GM19193 (cell line): ENCODE measurements around the gene GRK5.

ENCODE experiments used
- POLR2A ChIP-seq: IDR thresholded peaks from 4 replicates; pipeline ENCODE4 v1.6.1; 2011; ENCODE audit not compliant: insufficient read depth, insufficient read length; ENCODE audit errors: extremely low read depth

Gene GRK5

DNA sequence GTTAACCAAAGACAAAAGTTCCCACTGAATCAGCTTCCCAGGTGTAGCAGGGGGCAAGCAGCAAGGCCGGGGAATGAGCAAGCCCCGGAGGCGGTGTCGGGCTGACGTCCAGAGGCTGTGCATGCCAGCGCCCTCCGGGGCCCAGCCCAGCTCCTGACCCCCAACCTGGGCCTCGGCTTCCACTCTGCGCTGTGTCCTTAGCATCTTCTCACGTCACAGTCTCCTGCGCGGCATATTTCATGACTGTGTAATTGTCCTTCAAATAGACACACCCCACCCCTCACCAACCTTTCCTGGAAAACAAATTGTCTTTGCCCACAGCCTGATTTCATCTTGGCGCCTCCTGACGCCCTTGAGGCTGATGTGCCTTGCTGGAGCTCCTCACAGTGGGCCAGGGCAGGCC, 201.6 kb downstream of the GRK5 start:
- TF ChIP-seq POLR2A = no peak

DNA sequence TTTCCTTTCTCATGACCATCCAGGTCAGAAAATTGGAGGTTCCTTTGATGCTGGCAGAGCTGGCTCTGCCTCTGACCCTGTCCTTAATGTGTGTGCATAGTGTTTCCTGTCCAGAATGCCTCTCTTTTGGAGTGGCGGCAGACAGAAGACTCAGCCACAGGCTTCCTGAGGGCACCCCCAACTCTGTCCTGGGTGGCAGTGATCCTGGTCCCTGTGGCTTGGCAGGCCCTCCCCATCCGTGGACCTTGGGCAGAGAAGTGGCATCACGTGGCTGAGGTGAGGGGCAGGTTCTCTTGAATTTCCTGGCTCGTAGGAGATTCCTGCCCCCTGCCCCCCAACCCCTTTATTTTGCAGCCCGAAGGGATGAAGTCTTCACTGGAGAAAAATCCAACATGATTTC, 202.0 kb downstream of the GRK5 start:
- TF ChIP-seq POLR2A = no peak

DNA sequence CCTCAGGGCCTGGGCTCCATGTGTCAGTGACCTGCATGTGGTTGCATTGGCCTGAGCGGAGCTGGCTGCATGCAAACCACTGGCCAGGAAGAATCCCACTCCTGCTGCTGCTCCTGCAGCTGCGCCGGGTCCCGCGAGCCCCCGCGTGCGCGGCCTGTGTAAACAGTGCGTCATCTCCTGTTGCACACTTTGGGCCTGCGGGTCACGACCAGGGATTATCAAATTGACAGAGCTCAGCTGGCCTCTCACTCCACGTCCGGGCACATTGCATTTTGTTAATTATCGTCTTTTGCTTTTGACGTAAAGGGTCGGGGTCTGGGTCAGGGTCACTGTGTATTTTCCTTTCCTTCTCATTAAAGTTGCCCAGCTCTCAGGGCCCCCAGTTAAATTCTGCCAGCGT, 202.5 kb downstream of the GRK5 start:
- no peak for TF ChIP-seq POLR2A

GRCh38 chr10:119410361-119411116, 203.2 kb downstream of the GRK5 start:
- no peak for TF ChIP-seq POLR2A

GRCh38 chr10:119412244-119413092, 205.1 kb downstream of the GRK5 start:
- TF ChIP-seq POLR2A = no peak

DNA sequence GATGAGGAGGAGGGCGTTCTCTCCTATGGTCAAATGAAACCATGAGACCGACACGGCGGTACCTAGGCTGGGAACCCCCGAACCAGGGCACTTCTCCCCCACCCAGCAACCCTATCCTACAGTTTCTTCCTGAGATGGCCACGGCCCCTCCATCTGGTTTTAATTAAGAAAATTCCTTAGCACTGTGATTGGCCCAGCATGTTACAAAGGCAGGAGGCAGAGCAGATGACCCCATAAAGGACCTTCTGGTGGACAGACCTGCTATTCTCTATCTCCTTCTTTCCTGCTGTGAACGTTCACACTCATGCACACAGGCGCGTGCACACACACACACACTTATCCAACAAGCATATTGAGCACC, 205.7 kb downstream of the GRK5 start:
- no peak for TF ChIP-seq POLR2A

DNA sequence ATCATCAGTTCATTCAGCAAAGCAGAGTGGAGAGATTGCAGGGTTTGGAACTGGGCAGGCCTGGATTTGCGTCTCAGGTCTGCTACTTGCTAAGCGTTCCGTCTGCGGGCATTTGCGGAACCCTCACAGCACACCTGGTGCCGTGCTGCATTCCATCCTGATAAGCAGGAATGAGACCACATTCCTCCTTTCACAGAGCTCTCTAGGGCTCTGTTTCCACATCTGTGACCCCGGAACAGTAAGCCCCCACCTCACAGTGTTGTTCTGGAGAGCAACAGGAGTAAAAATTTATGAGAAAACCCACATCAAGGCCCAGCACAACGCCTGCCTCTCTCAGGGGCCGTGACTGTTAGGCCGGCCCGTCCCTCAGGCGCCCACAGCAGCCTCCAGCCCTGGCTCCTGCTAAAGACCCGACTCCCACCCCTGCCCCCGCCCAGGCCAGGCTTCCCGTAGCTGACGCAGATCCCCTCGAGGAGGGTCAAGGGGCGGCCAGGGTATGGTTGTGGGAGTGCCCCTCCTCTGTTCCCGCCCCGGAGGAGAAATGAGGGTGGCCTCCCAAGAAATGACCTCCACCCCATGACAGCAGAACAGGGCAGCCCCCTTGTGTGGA, 206.2 kb downstream of the GRK5 start:
- no peak for TF ChIP-seq POLR2A

- TF ChIP-seq POLR2A = no peak
Measured at GRCh38 chr10:119414081-119414611, 206.8 kb downstream of the GRK5 start.

DNA sequence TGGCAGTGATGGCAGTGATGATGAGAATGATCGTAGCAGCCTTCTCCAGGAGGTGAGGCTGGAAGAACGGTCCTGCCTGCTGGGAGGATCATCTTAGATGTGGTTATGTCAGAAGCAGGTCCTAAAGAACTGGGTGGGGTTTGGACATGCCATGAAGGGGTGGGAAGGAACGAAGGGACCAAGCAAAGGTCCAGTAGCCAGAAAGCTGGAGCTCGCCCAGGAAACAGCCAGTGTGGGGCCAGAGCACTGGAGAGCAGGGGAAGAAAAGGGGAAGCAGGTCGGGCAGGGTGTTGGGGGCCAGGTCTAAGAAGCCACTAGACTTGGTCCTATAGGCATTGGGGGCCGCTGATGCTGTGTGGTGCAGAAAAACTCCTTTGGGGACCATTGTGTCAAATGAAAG, 207.8 kb downstream of the GRK5 start:
- no peak for TF ChIP-seq POLR2A

DNA sequence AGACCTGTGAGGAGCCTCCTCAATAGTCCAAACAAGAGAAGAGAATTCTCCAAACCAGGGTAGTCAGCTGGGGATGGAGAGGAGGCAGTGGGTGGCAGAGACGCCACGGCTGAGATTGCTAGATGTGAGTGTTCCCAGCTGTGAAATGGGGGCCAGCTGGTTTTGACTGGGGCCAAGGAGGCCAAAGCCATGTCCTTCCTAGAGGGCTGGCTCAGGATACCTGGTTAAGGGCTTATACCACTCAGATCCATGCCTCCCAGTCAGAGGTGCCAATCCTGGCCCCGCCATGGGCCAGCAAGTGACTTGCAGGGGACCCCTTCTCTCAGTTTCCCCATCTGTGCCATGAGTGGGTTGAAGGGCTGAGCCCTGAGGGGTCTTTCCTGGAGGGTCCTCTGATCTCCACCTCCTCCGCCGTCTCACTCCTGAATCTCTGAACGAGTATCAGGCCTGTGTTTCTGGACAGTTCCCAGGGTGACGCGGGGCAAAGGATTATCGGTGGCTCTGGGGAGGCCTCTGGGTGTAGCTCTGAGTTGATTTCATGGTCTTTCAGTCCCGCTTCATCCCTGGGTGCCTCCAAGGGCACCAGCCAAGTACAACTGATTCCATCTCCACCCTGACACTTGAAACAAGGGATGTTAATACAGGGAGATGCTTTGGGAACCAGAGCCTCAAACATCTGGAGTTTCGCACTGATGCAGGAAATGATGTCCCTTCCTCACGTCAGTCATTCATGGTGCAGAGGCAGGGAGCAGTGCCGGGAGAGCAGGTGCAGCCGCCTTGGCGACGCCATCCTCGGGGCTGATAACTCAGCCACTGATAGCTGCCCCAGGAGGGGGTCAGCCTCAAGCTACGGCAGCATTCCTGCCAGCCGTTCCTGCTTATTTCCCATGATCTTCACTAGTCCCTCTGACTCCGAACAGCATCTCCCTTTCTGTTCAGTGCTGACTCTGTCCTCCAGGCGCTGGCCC, 208.4 kb downstream of the GRK5 start:
- no peak for TF ChIP-seq POLR2A

DNA sequence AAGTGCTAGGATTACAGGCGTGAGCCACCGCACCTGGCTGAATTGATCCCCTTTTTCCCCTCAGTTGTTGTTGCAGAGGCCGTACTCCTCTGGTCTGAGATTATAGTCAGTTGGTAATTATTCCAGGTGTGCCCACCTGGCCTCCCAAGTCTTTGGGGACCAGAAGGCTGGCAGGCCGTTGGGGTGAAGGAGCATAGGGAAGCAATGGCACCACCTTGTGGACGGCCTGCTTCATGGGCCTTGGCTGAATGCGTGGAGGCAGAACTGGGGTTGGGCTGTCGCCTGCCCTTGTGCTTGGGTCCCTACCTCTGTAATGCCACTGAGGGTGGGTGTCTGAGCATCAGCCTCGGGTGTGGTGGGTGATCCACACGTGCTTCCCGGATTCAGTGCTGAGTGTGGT, 209.5 kb downstream of the GRK5 start:
- TF ChIP-seq POLR2A = no peak

GRCh38 chr10:119417852-119418251, 210.5 kb downstream of the GRK5 start:
- TF ChIP-seq POLR2A = no peak

GRCh38 chr10:119418362-119418761, 211.0 kb downstream of the GRK5 start:
- no peak for TF ChIP-seq POLR2A

DNA sequence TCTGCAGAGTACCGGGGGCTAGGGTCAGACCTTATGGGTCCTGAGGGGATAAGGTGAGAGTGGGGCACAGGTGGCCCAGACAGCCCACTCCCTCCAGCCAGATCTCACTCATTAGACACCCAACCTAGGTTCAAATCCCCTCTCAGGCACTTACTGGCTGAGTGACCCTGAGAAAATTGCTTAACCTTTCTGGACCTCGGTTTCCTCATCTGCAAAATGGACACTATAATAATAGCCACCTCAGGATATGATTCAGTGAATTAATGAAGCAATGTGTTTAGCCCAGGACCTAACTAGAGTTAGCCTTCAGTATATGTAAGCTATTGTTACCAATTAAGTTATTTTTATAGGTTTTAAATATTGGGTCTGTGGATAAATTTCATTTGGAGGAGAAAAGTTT, 212.6 kb downstream of the GRK5 start:
- no peak for TF ChIP-seq POLR2A
